Fibroblast of mammary gland (primary cell): ENCODE data around the gene NECTIN3.
A peak's percentile ranks its signal among the peaks of the same experiment; 100 is the strongest.

ENCODE experiments used
- DNase-seq: peaks from one replicate; pipeline ENCODE4 v3.0.0-alpha.2; 2010; ENCODE audit warnings: low read depth
- H3K4me3 ChIP-seq: 2 replicates; pipeline ENCODE4 v1.5.1; 2011; ENCODE audit warnings: low read depth, mild to moderate bottlenecking, low read length, moderate library complexity; ENCODE audit not compliant: control insufficient read depth
- TF ChIP-seq, protein P1 (sequence below): conservative IDR thresholded peaks from 2 replicates; pipeline ENCODE4 v1.5.1; 2011; ENCODE audit warnings: low read depth, low read length, inconsistent platforms; ENCODE audit not compliant: control insufficient read depth, insufficient read depth

Gene NECTIN3

GRCh38 chr3:111210866-111211564, 139.4 kb downstream of the NECTIN3 start:
- DNase-seq = no peak
- H3K4me3 ChIP-seq = no peak overlapping the region
- TF ChIP-seq, protein P1, sequence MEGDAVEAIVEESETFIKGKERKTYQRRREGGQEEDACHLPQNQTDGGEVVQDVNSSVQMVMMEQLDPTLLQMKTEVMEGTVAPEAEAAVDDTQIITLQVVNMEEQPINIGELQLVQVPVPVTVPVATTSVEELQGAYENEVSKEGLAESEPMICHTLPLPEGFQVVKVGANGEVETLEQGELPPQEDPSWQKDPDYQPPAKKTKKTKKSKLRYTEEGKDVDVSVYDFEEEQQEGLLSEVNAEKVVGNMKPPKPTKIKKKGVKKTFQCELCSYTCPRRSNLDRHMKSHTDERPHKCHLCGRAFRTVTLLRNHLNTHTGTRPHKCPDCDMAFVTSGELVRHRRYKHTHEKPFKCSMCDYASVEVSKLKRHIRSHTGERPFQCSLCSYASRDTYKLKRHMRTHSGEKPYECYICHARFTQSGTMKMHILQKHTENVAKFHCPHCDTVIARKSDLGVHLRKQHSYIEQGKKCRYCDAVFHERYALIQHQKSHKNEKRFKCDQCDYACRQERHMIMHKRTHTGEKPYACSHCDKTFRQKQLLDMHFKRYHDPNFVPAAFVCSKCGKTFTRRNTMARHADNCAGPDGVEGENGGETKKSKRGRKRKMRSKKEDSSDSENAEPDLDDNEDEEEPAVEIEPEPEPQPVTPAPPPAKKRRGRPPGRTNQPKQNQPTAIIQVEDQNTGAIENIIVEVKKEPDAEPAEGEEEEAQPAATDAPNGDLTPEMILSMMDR = no peak

GRCh38 chr3:111212511-111212910, 140.9 kb downstream of the NECTIN3 start:
- no peak for DNase-seq
- TF ChIP-seq, protein P1 = no peak
- H3K4me3 ChIP-seq = no peak overlapping the region

DNA sequence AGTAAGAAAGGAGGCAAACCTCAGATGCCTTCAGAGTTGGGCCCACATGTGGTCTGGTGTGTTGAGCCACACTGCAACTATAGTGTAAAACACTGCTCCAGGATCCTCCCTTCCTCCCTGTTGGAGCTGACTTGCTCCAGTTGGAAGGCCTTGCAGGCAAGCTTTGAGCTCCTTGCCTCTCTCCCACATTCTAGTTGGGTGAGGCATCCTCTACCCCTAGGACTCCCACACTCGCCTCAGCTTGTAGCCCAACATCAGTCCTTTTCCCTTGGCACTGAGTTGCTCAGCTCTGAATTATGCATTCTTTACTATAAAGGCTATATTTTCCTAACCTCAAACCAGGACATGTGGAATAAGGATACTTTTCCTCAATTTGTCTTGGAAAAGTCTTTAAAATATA, 143.9 kb downstream of the NECTIN3 start:
- TF ChIP-seq, protein P1 = no peak
- H3K4me3 ChIP-seq = no peak overlapping the region
- peak; percentile 18 for DNase-seq

DNA sequence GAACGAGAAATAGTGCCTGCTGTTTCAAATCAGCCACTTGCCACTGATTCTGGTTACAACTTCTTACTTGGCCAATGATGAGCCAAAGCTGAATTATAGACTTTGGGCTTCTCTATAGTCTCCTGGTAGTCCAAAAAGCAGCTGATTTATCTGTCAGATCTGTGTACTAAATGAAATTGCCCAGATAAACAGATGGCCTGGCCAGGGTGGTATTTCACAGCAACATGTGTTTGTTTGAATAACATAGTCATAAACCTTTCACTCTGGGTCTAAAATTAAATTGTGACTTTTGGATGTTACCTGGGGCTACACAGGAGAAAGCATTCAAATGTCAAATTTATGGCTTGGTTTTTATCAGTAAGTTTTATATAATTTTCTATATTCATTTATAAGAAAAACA, 147.0 kb downstream of the NECTIN3 start:
- no peak overlapping the region for H3K4me3 ChIP-seq
- TF ChIP-seq, protein P1 = no peak
- DNase-seq = no peak

DNA sequence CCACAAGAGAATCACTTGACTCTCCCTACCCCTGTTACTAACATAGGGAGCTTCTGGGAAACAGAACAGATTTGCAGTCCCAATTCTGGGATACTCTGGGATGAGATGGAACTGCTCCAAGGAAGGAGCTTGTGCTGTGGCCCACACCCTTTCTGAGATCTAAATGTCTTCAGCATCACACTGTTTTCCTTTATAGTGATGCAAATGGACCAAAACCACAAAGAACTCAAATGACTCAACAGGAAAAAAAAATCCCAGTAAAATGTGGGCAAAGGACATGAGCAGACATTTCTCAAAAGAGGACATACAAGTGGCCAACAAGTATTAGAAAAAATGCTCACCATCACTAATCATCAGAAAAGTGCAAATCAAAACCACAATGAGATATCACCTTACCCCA, 155.6 kb downstream of the NECTIN3 start:
- no peak overlapping the region for H3K4me3 ChIP-seq
- DNase-seq = peak; percentile 87

DNA sequence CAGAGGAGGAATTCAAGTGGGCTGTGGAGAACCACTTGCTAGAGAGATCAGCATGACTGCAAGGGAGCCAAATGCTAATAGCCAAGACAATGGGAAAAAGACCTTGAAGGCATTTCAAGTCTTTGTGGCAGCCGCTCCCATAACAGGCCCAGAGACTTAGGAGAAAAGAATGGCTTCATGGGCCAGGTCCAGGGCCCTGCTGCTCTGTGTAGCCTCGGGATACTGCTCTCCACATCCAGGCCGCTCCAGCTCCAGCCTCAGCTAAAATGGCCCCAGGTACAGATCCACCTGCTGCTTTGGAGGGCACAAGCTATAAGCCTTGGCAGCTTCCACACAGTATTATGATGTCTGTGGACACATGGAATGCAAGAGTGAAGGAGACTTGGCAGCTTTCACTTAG, 157.7 kb downstream of the NECTIN3 start:
- TF ChIP-seq, protein P1 = no peak
- no peak overlapping the region for H3K4me3 ChIP-seq
- DNase-seq = no peak

More for the DNA sequence above, 155.6 kb downstream of the NECTIN3 start:
- TF ChIP-seq, protein P1 = no peak
